DOHH2 (cell line): ENCODE measurements around the gene RUNX1.

Source experiments
- EZH2phosphoT487 ChIP-seq: fragments of 200-600 bp; sonication (generic); IDR thresholded peaks from 2 replicates; pipeline ENCODE4 v1.6.1; 2017; ENCODE audit warnings: borderline replicate concordance, mild to moderate bottlenecking, antibody characterized with exemption, low read length, moderate library complexity, mixed read lengths
- TF ChIP-seq, protein P1 (sequence below): fragments of 200-600 bp; sonication (generic); IDR thresholded peaks from one replicate; pipeline ENCODE4 v1.5.1; 2014; ENCODE audit warnings: antibody characterized with exemption, mild to moderate bottlenecking, low read depth, low read length; ENCODE audit not compliant: poor library complexity, severe bottlenecking

DNA sequence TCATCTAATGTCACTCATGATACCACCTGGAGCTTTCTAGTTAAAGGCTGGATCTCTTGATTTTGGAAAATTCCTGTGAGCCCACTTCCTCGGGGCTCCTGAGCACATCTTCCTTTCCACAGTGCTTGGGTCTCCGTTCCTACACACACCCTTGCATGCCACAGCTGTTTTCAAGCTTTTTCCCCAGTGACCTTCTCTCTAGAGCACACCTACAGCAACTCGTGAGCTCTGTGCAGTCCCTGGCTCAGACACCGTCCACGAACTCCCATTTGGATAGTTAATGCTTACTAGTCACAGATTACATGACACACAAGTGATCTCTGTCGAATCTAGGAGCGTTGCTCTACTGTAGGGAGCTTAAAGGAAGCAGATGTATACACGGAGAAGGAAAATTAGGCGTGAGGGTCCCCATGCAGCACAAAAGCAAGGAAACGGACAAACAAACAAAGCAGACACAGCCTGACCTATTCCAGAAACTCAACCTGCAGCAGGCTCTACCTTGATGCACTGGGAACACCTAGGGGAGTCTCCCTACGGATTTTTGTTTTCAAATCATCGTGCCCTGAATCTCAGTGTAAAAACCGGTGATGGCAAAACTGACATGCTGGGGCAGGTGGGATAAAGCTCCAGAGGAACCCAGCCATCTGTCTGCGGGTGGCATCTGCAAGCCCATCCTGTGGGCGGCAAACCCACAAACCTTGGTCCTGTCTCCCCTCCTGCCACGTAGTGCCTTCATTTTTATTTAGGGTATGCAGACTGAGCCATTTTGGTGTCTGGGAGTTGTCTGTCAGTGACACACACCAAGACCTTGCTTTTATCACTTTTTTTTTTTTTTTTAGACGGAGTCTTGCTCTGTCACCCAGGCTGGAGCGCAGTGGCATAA is 177.8 kb downstream of the RUNX1 start:
- TF ChIP-seq, protein P1, sequence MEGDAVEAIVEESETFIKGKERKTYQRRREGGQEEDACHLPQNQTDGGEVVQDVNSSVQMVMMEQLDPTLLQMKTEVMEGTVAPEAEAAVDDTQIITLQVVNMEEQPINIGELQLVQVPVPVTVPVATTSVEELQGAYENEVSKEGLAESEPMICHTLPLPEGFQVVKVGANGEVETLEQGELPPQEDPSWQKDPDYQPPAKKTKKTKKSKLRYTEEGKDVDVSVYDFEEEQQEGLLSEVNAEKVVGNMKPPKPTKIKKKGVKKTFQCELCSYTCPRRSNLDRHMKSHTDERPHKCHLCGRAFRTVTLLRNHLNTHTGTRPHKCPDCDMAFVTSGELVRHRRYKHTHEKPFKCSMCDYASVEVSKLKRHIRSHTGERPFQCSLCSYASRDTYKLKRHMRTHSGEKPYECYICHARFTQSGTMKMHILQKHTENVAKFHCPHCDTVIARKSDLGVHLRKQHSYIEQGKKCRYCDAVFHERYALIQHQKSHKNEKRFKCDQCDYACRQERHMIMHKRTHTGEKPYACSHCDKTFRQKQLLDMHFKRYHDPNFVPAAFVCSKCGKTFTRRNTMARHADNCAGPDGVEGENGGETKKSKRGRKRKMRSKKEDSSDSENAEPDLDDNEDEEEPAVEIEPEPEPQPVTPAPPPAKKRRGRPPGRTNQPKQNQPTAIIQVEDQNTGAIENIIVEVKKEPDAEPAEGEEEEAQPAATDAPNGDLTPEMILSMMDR, result no peak
- TF ChIP-seq EZH2phosphoT487, result no peak
